ENCODE data around the gene LGALS8.

GRCh38 chr1:236497908-236498307, 25.9 kb upstream of the LGALS8 start:
- no peak for TF ChIP-seq CREB5 (CRISPR knock-in tag; IDR thresholded peaks at IDR 0.05; ENCODE audit: low read depth)
- no peak for TF ChIP-seq GLIS3 (CRISPR knock-in tag; IDR thresholded peaks at IDR 0.05)
- no peak for TF ChIP-seq ZNF70 (CRISPR knock-in tag; IDR thresholded peaks at IDR 0.05)
- no peak for TF ChIP-seq BACH2 (CRISPR knock-in tag; IDR thresholded peaks at IDR 0.05; ENCODE audit: borderline replicate concordance)
- no peak for TF ChIP-seq ARNTL (CRISPR knock-in tag; IDR thresholded peaks at IDR 0.05; ENCODE audit: borderline replicate concordance, low read depth)
- no peak for TF ChIP-seq CSDC2 (CRISPR knock-in tag; IDR thresholded peaks at IDR 0.05)
- no peak for TF ChIP-seq TSHZ2 (CRISPR knock-in tag; IDR thresholded peaks at IDR 0.05)
- no peak for TF ChIP-seq PATZ1 (CRISPR knock-in tag; IDR thresholded peaks at IDR 0.05; ENCODE audit: borderline replicate concordance)
